BE2C (cell line): ENCODE measurements around the gene TMEM269.

Experiments
- DNase-seq: peaks from one replicate; pipeline ENCODE4 v3.0.0-alpha.2; 2020
- H3K27me3 ChIP-seq: fragments of 250-450 bp; sonication (Bioruptor Pico); 2 replicates; pipeline ENCODE4 v1.5.1; 2020; ENCODE audit warnings: mild to moderate bottlenecking
- H3K36me3 ChIP-seq: fragments of 250-450 bp; sonication (Bioruptor Pico); 2 replicates; pipeline ENCODE4 v1.5.1; 2020; ENCODE audit warnings: mild to moderate bottlenecking
- H3K4me1 ChIP-seq: fragments of 250-450 bp; sonication (Bioruptor Pico); 2 replicates; pipeline ENCODE4 v1.5.1; 2020
- H3K4me3 ChIP-seq: 2 replicates; pipeline ENCODE4 v1.5.1; 2011; ENCODE audit warnings: low read depth, low read length
- H3K9me3 ChIP-seq: fragments of 250-450 bp; sonication (Bioruptor Pico); 2 replicates; pipeline ENCODE4 v1.5.1; 2020
- CTCF ChIP-seq: IDR thresholded peaks from 2 replicates; pipeline ENCODE4 v1.5.1; 2012; ENCODE audit warnings: mild to moderate bottlenecking, low read depth, low read length

Gene TMEM269

DNA sequence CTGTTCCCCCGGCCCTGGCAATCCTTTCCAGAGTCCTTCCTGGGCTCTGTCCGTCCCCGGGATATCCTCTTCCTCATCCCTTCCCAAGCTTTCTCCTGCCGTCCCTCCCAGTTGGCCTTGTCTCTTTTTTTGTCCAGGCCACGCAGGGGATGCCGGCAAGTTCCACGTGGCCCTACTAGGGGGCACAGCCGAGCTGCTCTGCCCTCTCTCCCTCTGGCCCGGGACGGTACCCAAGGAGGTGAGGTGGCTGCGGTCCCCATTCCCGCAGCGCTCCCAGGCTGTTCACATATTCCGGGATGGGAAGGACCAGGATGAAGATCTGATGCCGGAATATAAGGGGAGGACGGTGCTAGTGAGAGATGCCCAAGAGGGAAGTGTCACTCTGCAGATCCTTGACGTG is 45.8 kb downstream of the TMEM269 start:
- no peaks in the 10 kb centered on the region for H3K9me3 ChIP-seq
- TF ChIP-seq CTCF = no peak
- H3K4me1 ChIP-seq = no peaks in the 10 kb centered on the region
- DNase-seq = no peak
- H3K27me3 ChIP-seq = no peaks in the 10 kb centered on the region
- H3K36me3 ChIP-seq = no peaks in the 10 kb centered on the region
- H3K4me3 ChIP-seq = no peak overlapping the region

GRCh38 chr1:42831273-42831672 is 46.5 kb downstream of the TMEM269 start:
- Histone ChIP-seq H3K4me1 (no peaks in the 10 kb centered on the region), H3K36me3 (no peaks in the 10 kb centered on the region), H3K9me3 (no peaks in the 10 kb centered on the region), H3K27me3 (no peaks in the 10 kb centered on the region), H3K4me3 (no peak overlapping the region)
- TF ChIP-seq CTCF = no peak
- DNase-seq = no peak

GRCh38 chr1:42832641-42833240 is 48.0 kb downstream of the TMEM269 start:
- no peaks in the 10 kb centered on the region for H3K36me3 ChIP-seq
- TF ChIP-seq CTCF = no peak

DNA sequence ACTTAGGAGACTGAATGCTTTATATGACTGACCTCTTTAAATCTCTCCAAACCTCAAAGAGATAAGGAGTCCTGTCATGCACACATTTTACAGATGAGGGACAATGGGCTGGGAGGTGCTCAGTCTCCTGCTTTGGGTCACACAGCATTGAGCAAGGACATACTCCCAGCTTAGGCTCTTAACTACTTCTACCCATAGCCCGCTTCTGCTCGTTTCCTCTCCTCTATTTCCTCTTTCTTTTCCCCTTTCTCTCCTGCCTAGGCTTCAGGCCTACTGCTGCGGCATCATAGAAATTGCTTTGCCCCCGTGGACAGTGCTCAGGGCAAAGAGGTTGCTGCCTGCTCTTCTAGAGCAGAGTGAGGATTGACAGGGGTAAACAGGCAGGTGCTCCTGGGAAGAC is 49.2 kb downstream of the TMEM269 start:
- no peak for TF ChIP-seq CTCF
- no peaks in the 10 kb centered on the region for H3K27me3 ChIP-seq

More at GRCh38 chr1:42832641-42833240, 48.0 kb downstream of the TMEM269 start:
- no peak for DNase-seq
- Histone ChIP-seq H3K9me3 (no peaks in the 10 kb centered on the region), H3K4me3 (no peak overlapping the region), H3K4me1 (no peaks in the 10 kb centered on the region), H3K27me3 (no peaks in the 10 kb centered on the region)

DNA sequence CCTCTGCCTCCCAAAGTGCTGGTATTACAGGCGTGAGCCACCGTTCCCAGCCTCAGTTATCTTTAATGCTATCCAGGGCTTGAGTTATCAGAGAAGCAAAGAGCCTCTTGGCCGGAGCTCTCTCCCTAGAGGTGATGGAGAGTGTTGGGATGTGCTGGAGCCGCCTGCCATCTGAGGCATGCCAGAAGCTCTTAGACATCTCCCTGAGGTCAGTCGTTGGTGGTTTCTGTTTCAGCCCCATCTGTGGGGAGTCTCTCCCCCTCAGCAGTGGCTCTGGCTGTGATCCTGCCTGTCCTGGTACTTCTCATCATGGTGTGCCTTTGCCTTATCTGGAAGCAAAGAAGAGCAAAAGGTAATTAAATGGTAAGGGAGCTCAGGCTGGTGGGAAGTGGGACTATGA is 50.0 kb downstream of the TMEM269 start:
- Histone ChIP-seq H3K4me1 (no peaks in the 10 kb centered on the region), H3K4me3 (no peak overlapping the region), H3K9me3 (no peaks in the 10 kb centered on the region), H3K27me3 (no peaks in the 10 kb centered on the region), H3K36me3 (no peaks in the 10 kb centered on the region)
- TF ChIP-seq CTCF = no peak
- no peak for DNase-seq

More for the DNA sequence above, 49.2 kb downstream of the TMEM269 start:
- Histone ChIP-seq H3K9me3 (no peaks in the 10 kb centered on the region), H3K4me1 (no peaks in the 10 kb centered on the region), H3K36me3 (no peaks in the 10 kb centered on the region), H3K4me3 (no peak overlapping the region)
- DNase-seq = no peak

- no peaks in the 10 kb centered on the region for H3K36me3 ChIP-seq
- H3K4me3 ChIP-seq = no peak overlapping the region
- no peak for DNase-seq
- H3K9me3 ChIP-seq = no peaks in the 10 kb centered on the region
- no peaks in the 10 kb centered on the region for H3K4me1 ChIP-seq
- TF ChIP-seq CTCF = no peak
- H3K27me3 ChIP-seq = no peaks in the 10 kb centered on the region
Measured at GRCh38 chr1:42835422-42835821, 50.6 kb downstream of the TMEM269 start.
